Pancreas (tissue), 10 donors: Measurements from ENCODE around the gene RHOV. TPM values are rescaled to one million over a fixed set of nuclear protein-coding genes. Genes with fewer than 3 reads are reported as not detected.

Experiments
- ATAC-seq, 4 donors: fragments of 200-7000 bp; cut with Tn5 transposase; one replicate each; pipeline versions ENCODE4 v1.8.0 to v1.9.1; 2020; ENCODE audit warnings: mild to moderate bottlenecking in 4 of 4, moderate library complexity in 4 of 4
- DNase-seq, 6 donors: peaks; one replicate each; pipeline ENCODE4 v3.0.0-alpha.2; 2020
- FAIRE-seq: peaks from 2 replicates; lab custom pipeline; 2012; peaks lifted over from hg19 to GRCh38; lab: Jason Lieb, UNC
- H3K27ac ChIP-seq, 4 donors: fragments of 200-600 bp; sonication (generic); 1 replicate in 3 of 4; 2 replicates in 1 of 4; pipeline versions ENCODE4 v1.5.0 to v1.8.0; 2020
- H3K27me3 ChIP-seq, 4 donors: fragments of 200-600 bp; one replicate each; pipeline ENCODE4 v1.8.0; 2021
- H3K36me3 ChIP-seq, 3 donors: fragments of 200-600 bp; sonication (generic) in 1 of 3; one replicate each; pipeline versions ENCODE4 v1.5.0 to v1.8.0; 2020 to 2021
- H3K4me1 ChIP-seq, 3 donors: fragments of 200-600 bp; one replicate each; pipeline ENCODE4 v1.8.0; 2021
- H3K4me3 ChIP-seq, 4 donors: fragments of 200-600 bp; sonication (generic) in 2 of 4; one replicate each; pipeline versions ENCODE4 v1.5.0 to v1.8.0; 2020 to 2021
- H3K9me3 ChIP-seq, 4 donors: fragments of 200-600 bp; one replicate each; pipeline ENCODE4 v1.8.0; 2021
- WGBS, 2 donors: extraction: QIAGEN DNeasy Blood & Tissue Kit; methylation state at CpG; one replicate each; pipeline ENCODE4 v1.1.7; 2013; 5-methylcytosine and 5-hydroxymethylcytosine counted together
- intact Hi-C, 3 donors: fragments of 100-400 bp; cut with DNase I; formaldehyde crosslinking; loops; one replicate each; pipeline versions ENCODE4 v1.11.1 to v1.14.2; 2022
- polyA plus RNA-seq, 2 donors: library from polyadenylated mRNA; stranded (reverse); fragments of 200-250 nt; gene quantifications; one replicate each; pipeline ENCODE4 v1.2.3, GENCODE V29; 2013
- total RNA-seq, 6 donors: library from RNA; stranded (reverse); fragmentation: NEBNext Ultra II Directional in 4 of 6; extraction: Animal tissue kit (Norgen Biotek cat#: 25700) in 4 of 6; gene quantifications; one replicate each; pipeline versions ENCODE4 v1.2.1 to v1.2.4, GENCODE V29; 2021 to 2023
- TF ChIP-seq, protein P1 (sequence below), 4 donors: fragments of 200-600 bp; sonication (generic) in 3 of 4; IDR thresholded peaks; one replicate each; pipeline versions ENCODE4 v1.5.0 to v1.8.0; 2021; ENCODE audit warnings: antibody characterized with exemption in 4 of 4
- donor health status: healthy with polysubstance abuse.
- donor health status: DM: no; HTN: no; CAD: no; lungs with moderate emphysema.
- donor health status: DM: no; HTN: no; CAD: no.
- donor health status: control.
- donor health status: control.
- donor health status: Bipolar disorder and iron deficiency.
- donor health status: DM: yes; HTN: yes; CAD: no.
- donor health status: DM: no; HTN: no; CAD: no.
- donor health status: DM: no; HTN: no; CAD: no.
- donor health status: DM: yes; HTN: yes; CAD: no.

RHOV gene
- total and polyA plus RNA-seq, 8 donors, result 3.5 to 19.8 (median 10.9) TPM

DNA sequence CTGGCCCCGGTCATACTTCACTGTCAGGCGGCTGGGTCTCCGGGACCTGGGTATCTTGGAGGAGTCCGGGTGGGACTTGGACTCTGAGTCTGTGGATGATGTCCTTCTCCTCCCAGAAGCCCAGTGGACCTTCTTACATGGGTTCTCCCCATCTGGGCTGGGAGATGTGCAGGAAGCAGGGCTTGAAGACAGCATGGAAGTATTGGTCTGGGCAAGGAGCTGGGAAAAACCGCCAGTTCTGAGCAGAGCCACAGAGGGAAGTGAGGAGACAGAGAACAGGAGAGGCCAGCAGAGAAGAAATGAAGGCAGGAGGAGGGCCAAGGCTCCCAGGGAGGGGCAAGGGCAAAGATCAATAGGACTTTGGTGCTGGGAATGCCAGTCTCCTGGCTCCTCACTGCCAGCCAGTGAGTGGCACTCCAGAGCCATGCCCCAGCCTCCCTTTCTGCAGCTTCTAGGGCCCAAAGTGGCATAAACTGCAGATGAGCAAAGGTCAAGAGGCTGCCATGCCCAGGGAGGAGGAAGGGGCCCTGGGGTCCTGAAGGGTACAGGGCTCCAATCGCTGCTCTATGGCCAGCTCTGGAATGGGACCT lies 45.5 kb downstream of the RHOV start, which contains the start of gene PPP1R14D:
TSS of gene PPP1R14D (minus strand) at position 262 of the 590 bp plus-strand sequence. CDS start at position 195, 67 bp downstream.
- intact Hi-C loops, result no loop called here
- no peak for FAIRE-seq

DNA sequence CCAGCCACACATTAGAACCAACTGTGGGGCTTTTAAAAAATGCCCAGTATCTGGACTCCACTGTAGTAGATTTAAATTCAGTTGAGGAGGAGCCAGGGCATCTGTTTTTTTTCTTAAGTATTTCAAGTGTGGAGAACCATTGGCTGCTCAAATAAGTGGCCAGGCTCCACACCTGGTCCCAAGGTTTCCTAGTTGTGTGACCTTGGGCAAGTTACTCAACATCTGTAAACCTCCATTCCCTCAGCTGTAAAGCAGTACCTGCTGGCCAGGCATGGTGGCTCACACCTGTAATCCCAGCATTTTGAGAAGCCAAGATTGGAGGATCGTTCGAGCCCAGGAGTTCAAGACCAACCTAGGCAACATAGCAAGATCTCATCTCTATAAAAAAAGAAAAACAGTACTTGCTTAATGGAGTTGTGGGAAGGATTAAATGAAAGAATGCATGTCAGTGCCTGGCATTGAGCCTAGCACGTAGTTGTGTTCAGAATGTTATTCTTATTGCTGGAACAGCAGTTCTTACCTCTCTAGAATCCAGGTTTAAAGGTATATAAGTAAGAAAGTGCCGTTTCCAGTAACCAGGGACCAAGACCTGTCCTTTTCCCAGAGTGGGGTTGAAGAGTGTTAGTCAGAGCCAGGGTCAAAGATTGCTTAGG lies 47.5 kb downstream of the RHOV start:
- TF ChIP-seq, protein P1, sequence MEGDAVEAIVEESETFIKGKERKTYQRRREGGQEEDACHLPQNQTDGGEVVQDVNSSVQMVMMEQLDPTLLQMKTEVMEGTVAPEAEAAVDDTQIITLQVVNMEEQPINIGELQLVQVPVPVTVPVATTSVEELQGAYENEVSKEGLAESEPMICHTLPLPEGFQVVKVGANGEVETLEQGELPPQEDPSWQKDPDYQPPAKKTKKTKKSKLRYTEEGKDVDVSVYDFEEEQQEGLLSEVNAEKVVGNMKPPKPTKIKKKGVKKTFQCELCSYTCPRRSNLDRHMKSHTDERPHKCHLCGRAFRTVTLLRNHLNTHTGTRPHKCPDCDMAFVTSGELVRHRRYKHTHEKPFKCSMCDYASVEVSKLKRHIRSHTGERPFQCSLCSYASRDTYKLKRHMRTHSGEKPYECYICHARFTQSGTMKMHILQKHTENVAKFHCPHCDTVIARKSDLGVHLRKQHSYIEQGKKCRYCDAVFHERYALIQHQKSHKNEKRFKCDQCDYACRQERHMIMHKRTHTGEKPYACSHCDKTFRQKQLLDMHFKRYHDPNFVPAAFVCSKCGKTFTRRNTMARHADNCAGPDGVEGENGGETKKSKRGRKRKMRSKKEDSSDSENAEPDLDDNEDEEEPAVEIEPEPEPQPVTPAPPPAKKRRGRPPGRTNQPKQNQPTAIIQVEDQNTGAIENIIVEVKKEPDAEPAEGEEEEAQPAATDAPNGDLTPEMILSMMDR (IDR thresholded peaks at IDR 0.05), result no peak
- intact Hi-C loops, result no loop called here
- Histone ChIP-seq H3K4me3 (no peak overlapping the region), H3K9me3 (no peaks in the 10 kb centered on the region), H3K4me1 (peaks cover 0 to 7% (median 0%) of the 10 kb centered on the region in 3 donors), H3K27me3 (no peaks in the 10 kb centered on the region), H3K36me3 (no peaks in the 10 kb centered on the region), H3K27ac (peak overlapping the region in 2 of 4 donors; percentile 53 to 67)
- 80 to 90% methylated on average over 4 of the region's 4 CpGs for WGBS, 2 donors
- FAIRE-seq (no peak), DNase-seq (peak in 1 of 6 donors; percentile 41), ATAC-seq (peak; percentile 35 to 76 (median 58))

More for the DNA sequence above, 45.5 kb downstream of the RHOV start, which contains the start of gene PPP1R14D:
- Histone ChIP-seq H3K27ac (no peak within 1 kb of the TSS), H3K4me1 (peaks cover 0 to 7% (median 0%) of the 10 kb centered on the region in 3 donors), H3K9me3 (no peaks in the 10 kb centered on the region), H3K36me3 (no peaks in the 10 kb centered on the region), H3K27me3 (no peaks in the 10 kb centered on the region), H3K4me3 (no peak within 1 kb of the TSS)
- TF ChIP-seq, protein P1 (IDR thresholded peaks at IDR 0.05), result no peak
- peak in 1 of 4 donors; percentile 28 for ATAC-seq
- 94% methylated on average over 6 of the region's 6 CpGs for WGBS, 2 donors
- no peak for DNase-seq

DNA sequence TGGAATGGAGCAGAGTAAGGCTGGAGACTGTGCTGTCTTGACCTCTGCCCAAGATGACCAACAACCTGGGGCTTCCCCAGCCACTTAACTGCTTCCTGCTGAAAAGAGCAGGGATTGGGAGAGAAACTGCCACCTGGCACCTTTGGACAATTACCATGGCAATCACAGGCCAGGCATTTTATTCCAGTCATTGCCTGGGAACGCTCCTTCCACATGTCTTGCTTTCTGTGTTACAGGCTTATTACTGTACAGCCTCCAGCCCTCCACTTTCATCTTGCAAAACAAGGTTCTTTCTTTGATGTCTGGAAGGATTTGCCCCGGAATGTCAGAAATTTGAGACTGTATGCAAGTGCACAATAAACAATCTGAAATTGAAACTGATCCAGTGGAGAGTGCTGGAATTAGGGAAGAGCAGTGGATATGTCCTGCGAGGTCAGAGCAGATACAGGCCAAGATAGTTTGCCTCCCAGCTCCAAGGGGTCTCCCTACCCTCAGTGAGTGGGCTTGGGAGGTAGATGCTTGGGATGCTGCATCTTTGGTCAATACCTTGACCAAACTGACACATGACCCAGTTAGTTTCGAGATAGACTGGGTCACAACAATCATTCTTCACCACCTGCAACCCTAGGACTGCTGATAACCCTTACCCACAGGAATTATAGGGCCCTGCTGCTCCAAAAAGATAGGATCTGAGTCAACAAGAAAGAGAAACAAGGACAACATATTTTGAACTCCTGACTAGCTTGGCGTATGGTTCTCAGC lies 48.2 kb downstream of the RHOV start:
- Histone ChIP-seq H3K9me3 (no peaks in the 10 kb centered on the region), H3K4me1 (peaks cover 0 to 7% (median 0%) of the 10 kb centered on the region in 3 donors), H3K36me3 (no peaks in the 10 kb centered on the region), H3K27me3 (no peaks in the 10 kb centered on the region), H3K27ac (peak overlapping the region in 2 of 4 donors; percentile 53 to 67), H3K4me3 (no peak overlapping the region)
- ATAC-seq (peak; percentile 82 to 95 (median 87)), DNase-seq (peak in 4 of 6 donors; percentile 34 to 54 (median 50)), FAIRE-seq (no peak)
- TF ChIP-seq, protein P1 (IDR thresholded peaks at IDR 0.05), result no peak
- WGBS, 2 donors, result 42 to 58% methylated on average over 5 of the region's 5 CpGs
- intact Hi-C loops, result no loop called here

DNA sequence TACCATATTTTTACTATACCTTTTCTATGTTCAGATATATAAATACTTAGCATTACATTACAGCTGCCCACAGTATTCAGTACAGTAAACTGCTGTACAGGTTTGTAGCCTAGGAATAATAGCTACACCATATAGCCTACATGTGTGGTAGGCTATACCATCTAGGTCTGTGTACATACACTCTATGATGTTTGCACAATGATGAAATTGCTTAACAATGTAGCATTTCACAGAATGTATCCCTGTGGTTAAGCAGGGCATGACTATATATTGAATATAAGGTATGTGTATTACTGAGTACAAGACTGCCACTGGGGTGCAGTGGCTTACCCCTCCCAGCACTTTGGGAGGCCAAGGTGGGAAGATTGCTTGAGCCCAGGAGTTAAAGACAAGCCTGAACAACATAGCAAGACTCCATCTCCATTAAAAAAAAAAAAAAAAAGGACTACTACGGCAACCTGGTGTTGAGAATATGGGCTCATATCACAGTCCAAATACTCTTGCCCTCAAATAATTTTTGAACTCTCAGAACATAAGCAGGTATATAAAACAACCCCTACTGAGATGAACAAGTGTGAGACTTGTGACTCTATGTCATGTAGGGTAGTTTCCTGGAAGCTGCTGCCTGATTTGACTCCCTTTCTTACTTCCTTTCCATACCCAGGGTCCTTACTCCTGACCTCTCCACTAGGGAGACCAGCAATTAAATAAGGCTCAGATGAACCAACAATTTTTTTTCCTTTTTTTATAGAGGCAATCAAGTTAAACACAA lies 50.3 kb downstream of the RHOV start:
- ATAC-seq, result no peak
- TF ChIP-seq, protein P1 (IDR thresholded peaks at IDR 0.05), result no peak
- Histone ChIP-seq H3K4me3 (no peak overlapping the region), H3K27me3 (no peaks in the 10 kb centered on the region), H3K27ac (no peak overlapping the region), H3K9me3 (no peaks in the 10 kb centered on the region), H3K4me1 (peaks cover 0 to 7% (median 0%) of the 10 kb centered on the region in 3 donors), H3K36me3 (no peaks in the 10 kb centered on the region)
- intact Hi-C loops, result no loop called here
- WGBS, 2 donors, result 81 to 83% methylated on average over 1 of the region's 1 CpG
- no peak for DNase-seq
- FAIRE-seq, result no peak

Other genes starting within 250 kb of the RHOV start
- gene RAD51, start 179.1 kb downstream of the RHOV start, total RNA-seq, result 1 to 10 TPM in 1 of 6 donors, under 1 TPM in 5; 0.19 to 1.3 (median 0.58) TPM
- under 1 TPM; 0.15 to 0.42 TPM for gene RAD51, start 179.1 kb downstream of the RHOV start, polyA plus RNA-seq
- 10 to 100 TPM; 16.6 to 21.2 (median 17.2) TPM for gene RMDN3, start 119.0 kb downstream of the RHOV start, total RNA-seq
- 10 to 100 TPM; 11.9 to 21.3 TPM for gene RMDN3, start 119.0 kb downstream of the RHOV start, polyA plus RNA-seq
- 10 to 100 TPM in 1 of 6 donors, 1 to 10 TPM in 5; 4.9 to 10.8 (median 7.4) TPM for gene GCHFR, start 110.2 kb downstream of the RHOV start, total RNA-seq
- gene GCHFR, start 110.2 kb downstream of the RHOV start, polyA plus RNA-seq, result 10 to 100 TPM; 13.8 to 21.4 TPM
- gene C15orf62, start 104.3 kb downstream of the RHOV start, total RNA-seq, result under 1 TPM in 5 of 6 donors, not detected in 1; 0.06 to 0.23 (median 0.12) TPM
- under 1 TPM; 0.16 to 0.46 TPM for gene C15orf62, start 104.3 kb downstream of the RHOV start, polyA plus RNA-seq
- 10 to 100 TPM in 2 of 6 donors, 1 to 10 TPM in 4; 7.4 to 14.4 (median 8.2) TPM for gene ZFYVE19, start 67.1 kb downstream of the RHOV start, total RNA-seq
- gene ZFYVE19, start 67.1 kb downstream of the RHOV start, polyA plus RNA-seq, result 10 to 100 TPM; 19.0 to 27.3 TPM
- gene DNAJC17, start 66.8 kb downstream of the RHOV start, total RNA-seq, result 10 to 100 TPM; 12.2 to 23.1 (median 14.8) TPM
- gene DNAJC17, start 66.8 kb downstream of the RHOV start, polyA plus RNA-seq, result 10 to 100 TPM; 54.9 to 57.6 TPM
- under 1 TPM in 2 of 6 donors, not detected in 4; 0.23 to 0.37 TPM for gene PPP1R14D, start 45.5 kb downstream of the RHOV start, total RNA-seq
- gene PPP1R14D, start 45.5 kb downstream of the RHOV start, polyA plus RNA-seq, result 1 to 10 TPM in 1 of 2 donors, under 1 TPM in 1; 0.72 to 2.6 TPM
- 100 to 1,000 TPM in 1 of 6 donors, 10 to 100 TPM in 5; 39.6 to 123 (median 51.1) TPM for gene SPINT1, start 30.2 kb downstream of the RHOV start, total RNA-seq
- 10 to 100 TPM; 39.3 to 67.1 TPM for gene SPINT1, start 30.2 kb downstream of the RHOV start, polyA plus RNA-seq
- 10 to 100 TPM in 1 of 6 donors, 1 to 10 TPM in 5; 4.4 to 12.5 (median 6.5) TPM for gene VPS18, start 20.2 kb upstream of the RHOV start, total RNA-seq
- gene VPS18, start 20.2 kb upstream of the RHOV start, polyA plus RNA-seq, result 1 to 10 TPM; 6.8 to 9.4 TPM
- gene DLL4, start 55.1 kb upstream of the RHOV start, total RNA-seq, result 1 to 10 TPM; 1.3 to 4.5 (median 1.9) TPM
- gene DLL4, start 55.1 kb upstream of the RHOV start, polyA plus RNA-seq, result 1 to 10 TPM; 2.6 to 4.8 TPM
- 10 to 100 TPM in 1 of 6 donors, 1 to 10 TPM in 4, under 1 TPM in 1; 0.40 to 90.5 (median 2.2) TPM for gene CHAC1, start 79.2 kb upstream of the RHOV start, total RNA-seq
- 1 to 10 TPM; 2.5 to 6.1 TPM for gene CHAC1, start 79.2 kb upstream of the RHOV start, polyA plus RNA-seq
- gene INO80, start 242.0 kb upstream of the RHOV start, total RNA-seq, result 10 to 100 TPM in 3 of 6 donors, 1 to 10 TPM in 3; 6.8 to 11.7 (median 9.1) TPM
- 1 to 10 TPM; 4.7 to 5.5 TPM for gene INO80, start 242.0 kb upstream of the RHOV start, polyA plus RNA-seq